H54 (cell line): ENCODE data around the gene ZBTB16.

Source experiments
- DNase-seq: peaks from one replicate; pipeline ENCODE4 v3.0.0; 2011; ENCODE audit warnings: low spot score, mixed read lengths; ENCODE audit not compliant: insufficient read length
- FAIRE-seq: peaks from 3 replicates; lab custom pipeline; 2011; peaks lifted over from hg19 to GRCh38; lab: Jason Lieb, UNC
- POLR2A ChIP-seq: IDR thresholded peaks from 2 replicates; pipeline ENCODE4 v1.6.1; 2011; ENCODE audit warnings: low read depth, mild to moderate bottlenecking, low read length

The ZBTB16 gene

GRCh38 chr11:114088836-114089235 lies 29.3 kb downstream of the ZBTB16 start:
- FAIRE-seq (no peak), DNase-seq (no peak)
- no peak for TF ChIP-seq POLR2A

- FAIRE-seq = no peak
- no peak for TF ChIP-seq POLR2A
- no peak for DNase-seq
These were observed 30.2 kb downstream of the ZBTB16 start for GRCh38 chr11:114089748-114090147.

- no peak for FAIRE-seq
These were observed 30.9 kb downstream of the ZBTB16 start for GRCh38 chr11:114090225-114090910.

GRCh38 chr11:114090976-114091375 lies 31.5 kb downstream of the ZBTB16 start:
- no peak for TF ChIP-seq POLR2A
- no peak for DNase-seq
- no peak for FAIRE-seq

More at GRCh38 chr11:114090225-114090910, 30.9 kb downstream of the ZBTB16 start:
- DNase-seq = no peak
- no peak for TF ChIP-seq POLR2A

- no peak for TF ChIP-seq POLR2A
- DNase-seq (no peak), FAIRE-seq (no peak)
These were observed 32.2 kb downstream of the ZBTB16 start for GRCh38 chr11:114091516-114092397.

GRCh38 chr11:114092478-114092877 lies 33.0 kb downstream of the ZBTB16 start:
- DNase-seq (no peak), FAIRE-seq (no peak)
- TF ChIP-seq POLR2A = no peak

GRCh38 chr11:114092953-114093352 lies 33.4 kb downstream of the ZBTB16 start:
- TF ChIP-seq POLR2A = no peak
- no peak for FAIRE-seq
- DNase-seq = no peak

- FAIRE-seq (no peak), DNase-seq (no peak)
- no peak for TF ChIP-seq POLR2A
These were observed 35.0 kb downstream of the ZBTB16 start for GRCh38 chr11:114094516-114094915.

- no peak for FAIRE-seq
- no peak for DNase-seq
These were observed 36.4 kb downstream of the ZBTB16 start for GRCh38 chr11:114095899-114096298.

GRCh38 chr11:114097832-114098231 lies 38.3 kb downstream of the ZBTB16 start:
- FAIRE-seq (no peak), DNase-seq (no peak)
- no peak for TF ChIP-seq POLR2A

More at GRCh38 chr11:114095899-114096298, 36.4 kb downstream of the ZBTB16 start:
- no peak for TF ChIP-seq POLR2A

- TF ChIP-seq POLR2A = no peak
- no peak for FAIRE-seq
- no peak for DNase-seq
These were observed 39.4 kb downstream of the ZBTB16 start for GRCh38 chr11:114098927-114099326.

GRCh38 chr11:114099392-114100178 lies 40.1 kb downstream of the ZBTB16 start:
- FAIRE-seq (no peak), DNase-seq (no peak)
- TF ChIP-seq POLR2A = no peak

- DNase-seq (no peak), FAIRE-seq (no peak)
- no peak for TF ChIP-seq POLR2A
These were observed 43.7 kb downstream of the ZBTB16 start for GRCh38 chr11:114102993-114103896.
